SK-N-SH (cell line): Measurements from ENCODE around the gene TMEM39B. TPM values are rescaled to one million over a fixed set of nuclear protein-coding genes. Genes with fewer than 3 reads are reported as not detected.

Experiments
- CTCF ChIA-PET: fragments of 300-600, 350-600 bp; formaldehyde crosslinking; extraction: SDS; loops from one replicate; lab custom pipeline; 2021; lab: Yijun Ruan, JAX
- POLR2A ChIA-PET: fragments of 350-600 bp; sonication (Branson Sonifier 250); formaldehyde crosslinking; extraction: SDS; loops from one replicate; lab custom pipeline; 2020; ENCODE audit warnings: antibody characterized with exemption, inconsistent platforms; lab: Yijun Ruan, JAX
- DNase-seq: peaks from one replicate; pipeline ENCODE4 v3.0.0; 2012
- H2AFZ ChIP-seq: fragments of 200-600 bp; sonication (generic); 2 replicates; pipeline ENCODE4 v1.8.1; 2016; ENCODE audit warnings: antibody characterized with exemption, mild to moderate bottlenecking, low read depth
- H3F3A ChIP-seq: fragments of 200-600 bp; sonication (generic); replicated peaks from 2 replicates; pipeline ENCODE3; 2016; ENCODE audit warnings: antibody characterized with exemption, mild to moderate bottlenecking; ENCODE audit not compliant: insufficient read depth
- H3K27ac ChIP-seq, 2 experiments: fragments of 200-500 bp in 1 of 2; fragments of 200-600 bp in 1 of 2; sonication (Bioruptor generic) in 1 of 2; sonication (generic), shearing (Covaris generic) in 1 of 2; 2 replicates each; pipeline versions ENCODE4 v1.5.1 to v1.6.1; 2014 to 2016; ENCODE audit warnings: low read depth in 2 of 2, inconsistent platforms in 1 of 2, low read length in 1 of 2, mild to moderate bottlenecking in 1 of 2, mixed read lengths in 1 of 2
- H3K27me3 ChIP-seq: fragments of 200-600 bp; sonication (generic), shearing (Covaris generic); 2 replicates; pipeline ENCODE4 v1.6.1; 2016; ENCODE audit warnings: mixed run types; ENCODE audit not compliant: insufficient read depth
- H3K36me3 ChIP-seq, 2 experiments: fragments of 200-500 bp in 1 of 2; fragments of 200-600 bp in 1 of 2; sonication (Bioruptor generic) in 1 of 2; sonication (generic) in 1 of 2; replicated peaks in 1 of 2; 2 replicates each; pipeline versions ENCODE3 to v1.5.1; 2014 to 2016; ENCODE audit warnings: low read length in 1 of 2, mild to moderate bottlenecking in 1 of 2; ENCODE audit not compliant: insufficient read depth in 2 of 2, control insufficient read depth in 1 of 2
- H3K4me1 ChIP-seq, 2 experiments: fragments of 200-500 bp in 1 of 2; fragments of 200-600 bp in 1 of 2; sonication (Bioruptor generic) in 1 of 2; sonication (generic), shearing (Covaris generic) in 1 of 2; 2 replicates each; pipeline versions ENCODE4 v1.5.1 to v1.6.1; 2014 to 2016; ENCODE audit warnings: low read depth in 1 of 2, low read length in 1 of 2, mixed run types in 1 of 2; ENCODE audit not compliant: insufficient read depth in 2 of 2, control insufficient read depth in 1 of 2
- H3K4me2 ChIP-seq: fragments of 200-600 bp; sonication (generic), shearing (Covaris generic); 2 replicates; pipeline ENCODE4 v1.6.1; 2017; ENCODE audit warnings: mixed run types
- H3K4me3 ChIP-seq, 2 experiments: fragments of 200-500 bp in 1 of 2; fragments of 200-600 bp in 1 of 2; sonication (Bioruptor generic) in 1 of 2; sonication (generic), shearing (Covaris generic) in 1 of 2; 2 replicates each; pipeline versions ENCODE4 v1.5.1 to v1.8.1; 2014 to 2016; ENCODE audit warnings: low read depth in 2 of 2, inconsistent platforms in 1 of 2, low read length in 1 of 2, mild to moderate bottlenecking in 1 of 2, mixed read lengths in 1 of 2, moderate library complexity in 1 of 2
- H3K79me2 ChIP-seq: fragments of 200-600 bp; sonication (generic); 2 replicates; pipeline ENCODE4 v1.8.1; 2017; ENCODE audit warnings: mild to moderate bottlenecking; ENCODE audit not compliant: insufficient read depth
- H3K9ac ChIP-seq: fragments of 200-600 bp; sonication (generic); 2 replicates; pipeline ENCODE4 v1.6.1; 2017; ENCODE audit warnings: mixed run types
- H3K9me2 ChIP-seq: fragments of 200-600 bp; sonication (generic); 2 replicates; pipeline ENCODE4 v1.6.1; 2017; ENCODE audit warnings: mixed run types
- H3K9me3 ChIP-seq: fragments of 200-600 bp; sonication (generic); 2 replicates; pipeline ENCODE4 v1.6.1; 2017; ENCODE audit warnings: mixed run types, mild to moderate bottlenecking, moderate library complexity
- H4K20me1 ChIP-seq: fragments of 200-600 bp; sonication (generic); 2 replicates; pipeline ENCODE4 v1.6.1; 2017; ENCODE audit warnings: mild to moderate bottlenecking, mixed run types; ENCODE audit not compliant: insufficient read depth
- CHD2 ChIP-seq: fragments of 150-350 bp; IDR thresholded peaks from 2 replicates; pipeline ENCODE4 v1.6.1; 2018; ENCODE audit warnings: low read length; ENCODE audit not compliant: partially characterized antibody
- CTCF ChIP-seq: fragments of 200-600 bp; sonication (generic); IDR thresholded peaks from 2 replicates; pipeline ENCODE4 v1.6.1; 2017; ENCODE audit warnings: antibody characterized with exemption, mild to moderate bottlenecking, moderate library complexity
- EZH2phosphoT487 ChIP-seq: fragments of 200-600 bp; sonication (generic); IDR thresholded peaks from 2 replicates; pipeline ENCODE4 v1.6.1; 2017; ENCODE audit warnings: low read depth, mixed run types, mild to moderate bottlenecking, antibody characterized with exemption, moderate library complexity, borderline replicate concordance
- FOXJ3 ChIP-seq: sonication (generic); formaldehyde crosslinking; IDR thresholded peaks from 2 replicates; pipeline ENCODE4 v1.5.1; 2020; ENCODE audit warnings: mild to moderate bottlenecking, missing genetic modification reagents
- GABPA ChIP-seq: IDR thresholded peaks from 2 replicates; pipeline ENCODE4 v1.4.0; 2012; ENCODE audit warnings: low read depth, mild to moderate bottlenecking
- JUND ChIP-seq: IDR thresholded peaks from 2 replicates; pipeline ENCODE4 v1.4.0; 2012
- MEF2A ChIP-seq: IDR thresholded peaks from 2 replicates; pipeline ENCODE4 v1.4.0; 2012; ENCODE audit warnings: low read depth, borderline replicate concordance
- MXI1 ChIP-seq: IDR thresholded peaks from 2 replicates; pipeline ENCODE4 v1.6.1; 2012; ENCODE audit warnings: mild to moderate bottlenecking, low read depth, low read length, improper control_type of control experiment
- NFIC ChIP-seq: IDR thresholded peaks from 2 replicates; pipeline ENCODE4 v1.4.0; 2012; ENCODE audit warnings: borderline replicate concordance
- PBX3 ChIP-seq: IDR thresholded peaks from 2 replicates; pipeline ENCODE4; 2012
- REST ChIP-seq: IDR thresholded peaks from 2 replicates; pipeline ENCODE4 v1.6.1; 2012; ENCODE audit warnings: mild to moderate bottlenecking, low read depth, low read length, moderate library complexity
- SIN3A ChIP-seq: IDR thresholded peaks from 2 replicates; pipeline ENCODE4 v1.6.1; 2012; ENCODE audit warnings: low read depth, mild to moderate bottlenecking, low read length, moderate library complexity, borderline replicate concordance
- SMC3 ChIP-seq: IDR thresholded peaks from 2 replicates; pipeline ENCODE4 v1.6.1; 2012; ENCODE audit warnings: low read depth, low read length, improper control_type of control experiment
- USF1 ChIP-seq: IDR thresholded peaks from 2 replicates; pipeline ENCODE4 v1.4.0; 2012; ENCODE audit warnings: low read depth, borderline replicate concordance
- USF2 ChIP-seq: fragments of 150-350 bp; IDR thresholded peaks from 2 replicates; pipeline ENCODE4 v1.6.1; 2017; ENCODE audit warnings: antibody characterized with exemption, low read length, low read depth, borderline replicate concordance
- WGBS: methylation state at CpG from one replicate; pipeline ENCODE4 v1.1.6; 2017; ENCODE audit warnings: low lambda C conversion rate; 5-methylcytosine and 5-hydroxymethylcytosine counted together
- polyA plus RNA-seq, 3 experiments: library from polyadenylated mRNA; depleted of rRNA; stranded (reverse); fragments of >200 nt; gene quantifications; 2 replicates each; pipeline ENCODE4 v1.2.3, GENCODE V29; 2012

The TMEM39B gene
- polyA plus RNA-seq, 1 of the 3 experiments (the other 2 are of a cell fraction), result 25.1 TPM

GRCh38 chr1:32042330-32042729, 30.4 kb upstream of the TMEM39B start:
- no peaks in the 10 kb centered on the region; the same call in none of the 2 replicates for H3K79me2 ChIP-seq
- H3K9me2 ChIP-seq, result no peaks in the 10 kb centered on the region
- DNase-seq, result no peak
- no peaks in the 10 kb centered on the region; a peak in 1 of 4 replicates for H3K4me1 ChIP-seq
- WGBS, result 87% methylated on average over 5 of the region's 5 CpGs
- no peak overlapping the region; a peak in 1 of 4 replicates for H3K27ac ChIP-seq
- no peak overlapping the region for H2AFZ ChIP-seq
- peaks cover 48% of the 10 kb centered on the region for H4K20me1 ChIP-seq
- POLR2A ChIA-PET, result no interaction called here
- no peak overlapping the region for H3K4me3 ChIP-seq
- H3F3A ChIP-seq, result peaks cover 32% of the 10 kb centered on the region
- TF ChIP-seq NFIC (no peak), REST (no peak), SIN3A (no peak), PBX3 (no peak), USF1 (no peak), GABPA (no peak)
- TF ChIP-seq, all 33 proteins: peak for 0
- Histone ChIP-seq H3K9ac (no peak overlapping the region), H3K9me3 (no peaks in the 10 kb centered on the region), H3K4me2 (no peak overlapping the region), H3K27me3 (no peaks in the 10 kb centered on the region), H3K36me3 (peaks cover 49 to 100% of the 10 kb centered on the region in 2 experiments)
- CTCF ChIA-PET, result interaction anchor here (0.7 kb wide), 1 partner anchor 475 kb away, joined by 3 read pairs; no protein-coding TSS in a partner anchor

- Histone ChIP-seq H3F3A (peaks cover 34% of the 10 kb centered on the region), H3K4me2 (no peak overlapping the region), H3K27ac (no peak overlapping the region), H3K4me3 (no peak overlapping the region), H3K9ac (no peak overlapping the region), H3K27me3 (no peaks in the 10 kb centered on the region), H2AFZ (no peak overlapping the region), H3K79me2 (no peaks in the 10 kb centered on the region; the same call in none of the 2 replicates), H3K9me2 (no peaks in the 10 kb centered on the region), H3K4me1 (no peaks in the 10 kb centered on the region; a peak in 1 of 4 replicates), H3K9me3 (no peaks in the 10 kb centered on the region), H4K20me1 (peaks cover 33% of the 10 kb centered on the region), H3K36me3 (peaks cover 43 to 100% of the 10 kb centered on the region in 2 experiments)
- DNase-seq, result no peak
- TF ChIP-seq CHD2, result no peak
- no peak for TF ChIP-seq USF2
- no peak for TF ChIP-seq FOXJ3 (CRISPR knock-in tag)
- TF ChIP-seq MEF2A, result no peak
- no peak for TF ChIP-seq MXI1
- TF ChIP-seq JUND, result no peak
- TF ChIP-seq SMC3, result no peak
- no peak for TF ChIP-seq CTCF
- no peak for TF ChIP-seq GABPA
- no peak for TF ChIP-seq EZH2phosphoT487
- CTCF ChIA-PET, result interaction anchor here (1.8 to 1.9 kb wide), 3 partner anchors 19 to 80 kb away, joined by 4 to 6 read pairs (median 4); no protein-coding TSS in a partner anchor
- POLR2A ChIA-PET, result interaction anchor here (0.7 to 0.9 kb wide), 2 partner anchors 28 to 268 kb away, joined by 4 read pairs; partner anchors contain the start of gene TMEM39B
- 94% methylated on average over 1 of the region's 1 CpG for WGBS
Observed at GRCh38 chr1:32044234-32044633, 28.5 kb upstream of the TMEM39B start.
